Activated T-cell treated with anti-CD3 and anti-CD28 coated beads, Interleukin-2, amount 50 U/mL, for 24 hours (primary cell): ENCODE measurements around the gene NR1D2.
"Not testable (repeated sequence)": the region's sequence is repeated elsewhere in the genome, so short reads cannot be mapped to it uniquely, and the experiment has no call there.

Experiments
- DNase-seq: peaks from one replicate; pipeline ENCODE4 v3.0.0-alpha.2; 2020
- H3K27ac Mint-ChIP-seq: 2 replicates; pipeline ENCODE4 v1.8.0; 2020; ENCODE audit warnings: mild to moderate bottlenecking, mixed read lengths
- H3K27me3 Mint-ChIP-seq: 2 replicates; pipeline ENCODE4 v1.8.0; 2020; ENCODE audit warnings: mixed read lengths
- H3K36me3 Mint-ChIP-seq: 2 replicates; pipeline ENCODE4 v1.8.0; 2020; ENCODE audit warnings: low read depth, mixed read lengths
- H3K4me1 Mint-ChIP-seq: 2 replicates; pipeline ENCODE4 v1.8.0; 2020; ENCODE audit warnings: low read depth, mixed read lengths
- H3K4me3 Mint-ChIP-seq: 2 replicates; pipeline ENCODE4 v1.8.0; 2020; ENCODE audit warnings: mild to moderate bottlenecking, moderate library complexity, mixed read lengths
- H3K9me3 Mint-ChIP-seq: 2 replicates; pipeline ENCODE4 v1.8.0; 2020; ENCODE audit warnings: mixed read lengths

The NR1D2 gene

GRCh38 chr3:24020036-24020691 is 75.1 kb downstream of the NR1D2 start:
- H3K27me3 Mint-ChIP-seq, result no peaks in the 10 kb centered on the region
- no peaks in the 10 kb centered on the region for H3K36me3 Mint-ChIP-seq
- no peaks in the 10 kb centered on the region for H3K4me1 Mint-ChIP-seq
- no peaks in the 10 kb centered on the region for H3K9me3 Mint-ChIP-seq
- H3K27ac Mint-ChIP-seq, result no peak overlapping the region
- DNase-seq, result no peak
- H3K4me3 Mint-ChIP-seq, result no peak overlapping the region

- Mint-ChIP-seq H3K9me3 (no peaks in the 10 kb centered on the region), H3K4me3 (no peak overlapping the region), H3K27ac (no peak overlapping the region), H3K4me1 (no peaks in the 10 kb centered on the region), H3K27me3 (no peaks in the 10 kb centered on the region), H3K36me3 (no peaks in the 10 kb centered on the region)
- DNase-seq, result no peak
Measured at GRCh38 chr3:24023197-24023596, 78.1 kb downstream of the NR1D2 start.

GRCh38 chr3:24025805-24026204 is 80.7 kb downstream of the NR1D2 start:
- Mint-ChIP-seq H3K9me3 (no peaks in the 10 kb centered on the region), H3K4me3 (no peak overlapping the region), H3K36me3 (no peaks in the 10 kb centered on the region), H3K27ac (no peak overlapping the region), H3K27me3 (no peaks in the 10 kb centered on the region), H3K4me1 (no peaks in the 10 kb centered on the region)
- DNase-seq, result no peak

GRCh38 chr3:24026665-24027064 is 81.6 kb downstream of the NR1D2 start:
- H3K27ac Mint-ChIP-seq, H3K36me3 Mint-ChIP-seq, H3K4me1 Mint-ChIP-seq, H3K4me3 Mint-ChIP-seq, H3K27me3 Mint-ChIP-seq, H3K9me3 Mint-ChIP-seq, DNase-seq: not testable (repeated sequence)

GRCh38 chr3:24027946-24028345 is 82.9 kb downstream of the NR1D2 start:
- Mint-ChIP-seq H3K9me3 (peaks cover 3% of the 10 kb centered on the region), H3K27me3 (no peaks in the 10 kb centered on the region)

More at GRCh38 chr3:24027946-24028345, 82.9 kb downstream of the NR1D2 start:
- Mint-ChIP-seq H3K36me3 (no peaks in the 10 kb centered on the region), H3K4me1 (no peaks in the 10 kb centered on the region), H3K4me3 (no peak overlapping the region), H3K27ac (no peak overlapping the region)
- DNase-seq, result no peak
